WTC11 (cell line): Measurements from ENCODE around the gene DDX20. TPM values are rescaled to one million over a fixed set of nuclear protein-coding genes. Genes with fewer than 3 reads are reported as not detected.

ENCODE experiments used
- ATAC-seq: fragments of 200-7000 bp; cut with Tn5 transposase; 2 replicates; pipeline ENCODE4 v1.10.0; 2021; ENCODE audit warnings: mild to moderate bottlenecking, moderate library complexity
- CTCF ChIA-PET: fragments of 300-600 bp; sonication (Branson Sonifier 250); formaldehyde crosslinking; loops from one replicate; lab custom pipeline; 2021; ENCODE audit warnings: antibody characterized with exemption; lab: Charles Lee
- POLR2A ChIA-PET: fragments of 350-600 bp; sonication (Branson Sonifier 250); formaldehyde crosslinking; loops from one replicate; lab custom pipeline; 2021; ENCODE audit warnings: antibody characterized with exemption; lab: Charles Lee
- DNase-seq: peaks from one replicate; pipeline ENCODE4 v3.0.0; 2021; ENCODE audit warnings: low spot score
- H3K27ac Mint-ChIP-seq: 2 replicates; pipeline ENCODE4 v1.8.0; 2021; ENCODE audit warnings: mixed read lengths
- H3K27me3 Mint-ChIP-seq: 2 replicates; pipeline ENCODE4 v1.8.0; 2021; ENCODE audit warnings: low read depth, mild to moderate bottlenecking, moderate library complexity, mixed read lengths
- H3K36me3 Mint-ChIP-seq: 2 replicates; pipeline ENCODE4 v1.8.0; 2021; ENCODE audit warnings: mixed read lengths
- H3K4me1 Mint-ChIP-seq: 2 replicates; pipeline ENCODE4 v1.8.0; 2022; ENCODE audit warnings: mixed read lengths
- H3K4me3 Mint-ChIP-seq: 2 replicates; pipeline ENCODE4 v1.8.0; 2021; ENCODE audit warnings: mild to moderate bottlenecking, moderate library complexity, mixed read lengths
- H3K9me3 Mint-ChIP-seq: 2 replicates; pipeline ENCODE4 v1.8.0; 2021; ENCODE audit warnings: mixed read lengths
- CBFB ChIP-seq: sonication (generic); formaldehyde crosslinking; IDR thresholded peaks from 2 replicates; pipeline ENCODE4 v1.8.1; 2022; ENCODE audit warnings: mild to moderate bottlenecking, low read depth, missing genetic modification reagents
- CREB1 ChIP-seq: sonication (generic); formaldehyde crosslinking; IDR thresholded peaks from 2 replicates; pipeline ENCODE4 v1.8.0; 2023; ENCODE audit warnings: mild to moderate bottlenecking, missing genetic modification reagents
- CTCF ChIP-seq: fragments of 200-600 bp; IDR thresholded peaks from 2 replicates; pipeline ENCODE4 v1.8.0; 2022; ENCODE audit warnings: antibody characterized with exemption
- ERG ChIP-seq: fragments of 250-450 bp; sonication (Bioruptor Pico); IDR thresholded peaks from 2 replicates; pipeline ENCODE4 v1.8.0; 2021; ENCODE audit warnings: mild to moderate bottlenecking
- ESRRA ChIP-seq: sonication (generic); formaldehyde crosslinking; IDR thresholded peaks from 2 replicates; pipeline ENCODE4 v1.8.1; 2022; ENCODE audit warnings: mild to moderate bottlenecking, missing genetic modification reagents, borderline replicate concordance
- ETV6 ChIP-seq: sonication (generic); formaldehyde crosslinking; IDR thresholded peaks from 2 replicates; pipeline ENCODE4 v1.8.1; 2022; ENCODE audit warnings: mild to moderate bottlenecking, missing genetic modification reagents
- FOXJ3 ChIP-seq: sonication (generic); formaldehyde crosslinking; IDR thresholded peaks from 2 replicates; pipeline ENCODE4 v1.9.0; 2021; ENCODE audit warnings: missing genetic modification reagents, mild to moderate bottlenecking, borderline replicate concordance
- FOXP1 ChIP-seq: sonication (generic); formaldehyde crosslinking; IDR thresholded peaks from 2 replicates; pipeline ENCODE4 v1.8.0; 2022; ENCODE audit warnings: missing genetic modification reagents, mild to moderate bottlenecking, moderate library complexity, borderline replicate concordance
- HMGXB4 ChIP-seq: sonication (generic); formaldehyde crosslinking; IDR thresholded peaks from 2 replicates; pipeline ENCODE4 v1.8.1; 2023; ENCODE audit warnings: mild to moderate bottlenecking, moderate library complexity, missing genetic modification reagents
- MYBL2 ChIP-seq: sonication (generic); formaldehyde crosslinking; IDR thresholded peaks from 2 replicates; pipeline ENCODE4 v1.8.1; 2023; ENCODE audit warnings: mild to moderate bottlenecking, moderate library complexity, missing genetic modification reagents
- NFYB ChIP-seq: sonication (generic); formaldehyde crosslinking; conservative IDR thresholded peaks from 2 replicates; pipeline ENCODE4 v1.8.0; 2022; ENCODE audit warnings: low read depth, missing genetic modification reagents
- PRDM15 ChIP-seq: sonication (generic); formaldehyde crosslinking; IDR thresholded peaks from 2 replicates; pipeline ENCODE4 v1.8.0; 2022; ENCODE audit warnings: missing genetic modification reagents
- RORB ChIP-seq: fragments of 250-450 bp; sonication (Bioruptor Pico); IDR thresholded peaks from 2 replicates; pipeline ENCODE4 v1.9.0; 2021; ENCODE audit warnings: mild to moderate bottlenecking
- TP53 ChIP-seq: sonication (generic); formaldehyde crosslinking; IDR thresholded peaks from 2 replicates; pipeline ENCODE4 v1.8.1; 2023; ENCODE audit warnings: mild to moderate bottlenecking, missing genetic modification reagents
- ZMAT4 ChIP-seq: fragments of 250-450 bp; sonication (Bioruptor Pico); IDR thresholded peaks from 2 replicates; pipeline ENCODE4 v1.9.0; 2021; ENCODE audit warnings: mild to moderate bottlenecking
- ZNF317 ChIP-seq: sonication (generic); formaldehyde crosslinking; IDR thresholded peaks from 2 replicates; pipeline ENCODE4 v1.8.1; 2023; ENCODE audit warnings: low read depth, mild to moderate bottlenecking, moderate library complexity, missing genetic modification reagents, borderline replicate concordance
- ZNF423 ChIP-seq: fragments of 250-450 bp; sonication (Bioruptor Pico); IDR thresholded peaks from 2 replicates; pipeline ENCODE4 v2.1.2; 2022; ENCODE audit warnings: mild to moderate bottlenecking, moderate library complexity
- ZNF532 ChIP-seq: fragments of 250-450 bp; sonication (Bioruptor Pico); IDR thresholded peaks from 2 replicates; pipeline ENCODE4 v1.9.0; 2021; ENCODE audit warnings: mild to moderate bottlenecking, borderline replicate concordance
- ZNF671 ChIP-seq: fragments of 250-450 bp; sonication (Bioruptor Pico); IDR thresholded peaks from 2 replicates; pipeline ENCODE4 v1.8.0; 2021; ENCODE audit warnings: mild to moderate bottlenecking
- total RNA-seq: library from RNA; stranded (reverse); gene quantifications from 3 replicates; pipeline ENCODE4 v1.2.3, GENCODE V29; 2021

The DDX20 gene
- total RNA-seq, 1 experiment from 2014 or later = 19.3 TPM

GRCh38 chr1:111743679-111744101, 12.0 kb upstream of the DDX20 start (continued):
- TF ChIP-seq ZNF423 (CRISPR knock-in tag) (no peak), ZMAT4 (CRISPR knock-in tag) (no peak), MYBL2 (CRISPR knock-in tag) (no peak)

GRCh38 chr1:111745675-111746613, 9.8 kb upstream of the DDX20 start:
- no peak for DNase-seq
- H3K4me3 Mint-ChIP-seq = no peak overlapping the region
- ChIA-PET POLR2A (no interaction called here), CTCF (interaction anchor here (1.5 to 3.5 kb wide), 4 partner anchors 9 to 31 kb away, joined by 3 to 77 read pairs (median 10); no protein-coding TSS in a partner anchor)
- peaks cover 38% of the 10 kb centered on the region for H3K4me1 Mint-ChIP-seq
- TF ChIP-seq HMGXB4 = no peak
- TF ChIP-seq ZNF671 (CRISPR knock-in tag) = no peak
- TF ChIP-seq CTCF = no peak
- no peak for TF ChIP-seq RORB (CRISPR knock-in tag)
- TF ChIP-seq FOXJ3 (CRISPR knock-in tag) = no peak
- TF ChIP-seq FOXP1 = no peak
- no peak for TF ChIP-seq ZMAT4 (CRISPR knock-in tag)
- no peak for TF ChIP-seq CREB1
- no peak for TF ChIP-seq ERG (CRISPR knock-in tag)
- TF ChIP-seq ZNF532 (CRISPR knock-in tag) = no peak
- no peak for TF ChIP-seq ETV6 (CRISPR knock-in tag)
- no peak for TF ChIP-seq CBFB (CRISPR knock-in tag)
- TF ChIP-seq PRDM15 (CRISPR knock-in tag) = no peak
- TF ChIP-seq TP53 (CRISPR knock-in tag) = no peak
- no peak for TF ChIP-seq NFYB (CRISPR knock-in tag)
- TF ChIP-seq ESRRA (CRISPR knock-in tag) = no peak
- no peak for TF ChIP-seq ZNF317 (CRISPR knock-in tag)
- H3K27ac Mint-ChIP-seq = no peak overlapping the region
- ATAC-seq = no peak
- H3K36me3 Mint-ChIP-seq = no peaks in the 10 kb centered on the region
- no peaks in the 10 kb centered on the region for H3K9me3 Mint-ChIP-seq
- H3K27me3 Mint-ChIP-seq = peaks cover 19% of the 10 kb centered on the region
